HL-60/S4 (cell line): Measurements from ENCODE around the gene CCS.
"Not testable (repeated sequence)": the region's sequence is repeated elsewhere in the genome, so short reads cannot be mapped to it uniquely, and the experiment has no call there.

Source experiments
- in situ Hi-C: fragments of 300-500 bp; cut with MboI; formaldehyde crosslinking; loops from 2 replicates; pipeline ENCODE4 v1.14.3; 2022; ENCODE audit warnings: low sequenced_read_pairs

CCS gene

DNA sequence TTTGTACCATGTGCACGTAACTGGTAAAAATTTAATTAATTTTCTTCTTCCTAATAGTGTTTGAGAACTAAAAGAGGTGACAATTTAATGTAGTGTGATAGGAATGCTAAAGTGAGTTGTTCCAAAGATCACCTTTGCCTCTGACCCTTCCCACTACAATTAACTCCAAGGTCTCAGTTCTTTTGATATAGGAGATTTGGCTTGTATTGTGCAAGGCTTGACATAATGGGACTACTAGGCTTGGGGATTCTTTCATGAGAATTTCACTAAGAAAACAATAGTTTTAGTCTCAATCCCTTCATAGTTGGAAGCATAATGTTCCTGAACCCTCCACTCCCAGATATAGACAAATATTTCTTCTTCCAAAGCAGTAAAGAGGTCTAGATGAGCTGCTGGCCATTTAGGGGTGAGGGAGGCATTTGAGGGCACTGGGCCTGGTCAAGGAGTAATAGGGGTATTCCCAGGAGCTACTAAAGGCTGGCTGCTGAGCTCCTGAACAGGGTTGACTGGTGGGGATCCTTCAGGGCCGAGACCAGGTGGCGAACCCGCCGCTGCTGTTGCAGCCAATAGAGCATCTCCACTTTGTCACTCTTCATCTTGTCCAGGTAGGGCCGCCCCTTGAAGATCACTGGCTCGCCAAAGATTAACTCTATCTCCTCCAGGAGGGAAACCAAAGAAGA, 2.8 kb upstream of the CCS start:
- in situ Hi-C loops, result no loop called here

DNA sequence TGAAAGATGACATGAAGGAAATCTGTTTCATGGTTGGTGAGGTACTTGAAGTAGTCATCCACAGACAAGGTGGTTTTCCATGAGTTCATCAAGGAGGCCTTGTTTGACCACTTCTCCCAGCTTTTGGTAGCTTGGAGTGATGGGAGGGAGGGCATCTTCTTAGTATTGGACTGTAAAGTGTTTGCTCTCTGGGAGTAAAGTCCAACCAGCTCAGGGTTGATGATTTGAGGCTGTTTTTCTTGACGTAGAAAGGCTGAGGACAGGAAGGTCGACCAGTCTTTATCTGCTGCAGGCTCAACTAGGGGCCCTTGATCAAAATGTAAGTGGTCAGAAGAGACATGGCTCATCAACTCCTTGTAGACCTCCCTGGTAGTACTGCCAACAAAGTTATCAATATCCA, 1.8 kb upstream of the CCS start:
- in situ Hi-C loops, result no loop called here

DNA sequence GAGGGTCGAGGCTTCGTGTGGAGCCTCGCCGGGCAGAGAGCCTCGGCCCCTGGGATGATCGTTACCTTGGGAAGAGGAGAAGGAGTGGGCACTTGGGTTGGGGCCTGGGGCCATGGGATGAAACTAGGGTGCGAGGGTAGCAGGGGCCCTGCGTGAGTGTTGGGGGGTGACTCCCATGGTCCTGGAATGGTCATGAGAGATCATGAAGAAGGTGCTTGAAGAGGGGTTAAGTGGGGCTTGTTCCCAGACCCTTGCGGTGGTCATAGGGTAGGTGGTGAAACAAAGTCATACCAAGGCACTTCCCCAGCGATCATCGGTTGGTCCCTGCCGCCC, 284 bp downstream of the CCS start:
- in situ Hi-C loops, result no loop called here

DNA sequence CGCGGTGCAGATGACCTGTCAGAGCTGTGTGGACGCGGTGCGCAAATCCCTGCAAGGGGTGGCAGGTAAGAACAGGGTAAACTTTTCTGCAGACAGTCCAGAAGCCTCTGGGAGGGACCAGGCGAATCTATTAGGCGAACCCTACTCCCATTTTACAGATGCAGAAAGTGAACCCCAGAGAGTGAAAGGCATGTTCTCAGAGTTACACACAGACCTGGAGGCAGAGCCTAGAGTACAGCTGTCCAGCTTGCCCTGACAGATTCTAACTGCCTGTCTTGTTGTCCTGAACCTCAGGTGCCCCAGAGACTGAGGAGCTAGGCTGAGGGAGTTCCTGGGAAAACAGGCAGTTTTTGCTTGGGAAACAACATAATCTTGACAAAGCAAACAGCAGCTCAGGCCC, 665 bp downstream of the CCS start:
- in situ Hi-C loops, result no loop called here

DNA sequence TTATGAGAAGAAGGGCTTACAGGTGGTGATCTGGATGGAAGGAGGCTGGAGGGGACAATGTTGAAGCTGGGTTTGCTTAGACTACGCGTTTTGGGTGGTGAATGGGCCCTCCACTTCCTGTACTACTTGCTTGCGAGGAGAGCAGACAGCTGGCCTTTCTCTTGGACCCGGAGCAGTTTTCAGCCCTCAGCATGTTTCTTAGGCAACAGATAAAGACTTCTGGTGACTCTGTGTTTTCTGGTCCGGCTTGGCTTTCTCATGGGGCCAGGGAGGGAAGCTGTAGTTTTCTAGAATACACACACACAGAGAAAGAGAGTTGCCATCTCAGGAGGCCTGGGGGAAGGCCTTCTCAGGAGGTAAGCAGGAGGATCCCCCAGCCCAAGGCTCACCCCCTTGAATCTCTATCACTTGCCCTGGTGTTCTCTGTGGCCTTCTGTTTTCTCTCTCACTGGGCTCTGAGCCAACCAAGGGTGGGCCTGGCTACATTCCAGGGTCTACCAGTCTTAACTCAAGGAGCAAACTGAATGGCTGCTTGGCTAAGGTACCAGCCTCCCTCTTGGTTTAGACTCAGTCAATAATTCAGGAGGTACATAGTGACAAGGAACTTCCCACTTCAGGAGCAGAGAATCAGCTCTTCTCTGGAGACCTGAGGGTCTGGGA, 2.4 kb downstream of the CCS start:
- in situ Hi-C loops, result no loop called here

DNA sequence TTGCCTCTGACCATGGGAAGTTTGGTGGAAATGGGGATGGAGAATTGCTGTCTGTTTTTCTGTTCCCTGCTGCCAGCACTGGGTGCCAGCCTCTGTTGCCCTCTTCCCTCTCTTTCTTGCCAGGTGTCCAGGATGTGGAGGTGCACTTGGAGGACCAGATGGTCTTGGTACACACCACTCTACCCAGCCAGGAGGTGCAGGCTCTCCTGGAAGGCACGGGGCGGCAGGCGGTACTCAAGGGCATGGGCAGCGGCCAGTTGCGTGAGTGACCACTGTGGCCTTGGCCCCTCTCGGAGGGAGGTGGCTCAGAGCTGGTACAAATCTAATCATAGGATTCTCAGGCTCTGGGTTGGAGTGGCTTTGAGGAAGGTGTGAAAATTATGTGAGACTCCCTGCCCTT, 6.0 kb downstream of the CCS start:
- in situ Hi-C loops, result no loop called here

DNA sequence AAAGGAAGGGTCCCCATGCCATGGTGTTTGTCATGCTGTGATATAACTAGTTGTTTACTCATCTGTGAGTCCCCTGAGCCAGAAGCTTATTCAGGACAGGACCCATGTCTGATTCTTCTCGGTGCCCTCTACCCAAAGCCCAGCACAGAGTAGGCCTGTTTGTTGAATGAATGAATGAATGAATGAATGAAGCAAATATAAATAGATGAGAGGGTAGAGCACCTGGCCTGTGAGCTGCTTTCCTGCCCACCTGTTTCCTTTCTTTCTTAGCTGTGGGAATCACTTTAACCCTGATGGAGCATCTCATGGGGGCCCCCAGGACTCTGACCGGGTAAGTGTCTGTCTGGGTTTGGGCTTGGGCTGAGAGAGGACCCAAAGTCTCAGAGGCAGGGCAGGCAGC, 7.2 kb downstream of the CCS start:
- in situ Hi-C loops, result no loop called here

DNA sequence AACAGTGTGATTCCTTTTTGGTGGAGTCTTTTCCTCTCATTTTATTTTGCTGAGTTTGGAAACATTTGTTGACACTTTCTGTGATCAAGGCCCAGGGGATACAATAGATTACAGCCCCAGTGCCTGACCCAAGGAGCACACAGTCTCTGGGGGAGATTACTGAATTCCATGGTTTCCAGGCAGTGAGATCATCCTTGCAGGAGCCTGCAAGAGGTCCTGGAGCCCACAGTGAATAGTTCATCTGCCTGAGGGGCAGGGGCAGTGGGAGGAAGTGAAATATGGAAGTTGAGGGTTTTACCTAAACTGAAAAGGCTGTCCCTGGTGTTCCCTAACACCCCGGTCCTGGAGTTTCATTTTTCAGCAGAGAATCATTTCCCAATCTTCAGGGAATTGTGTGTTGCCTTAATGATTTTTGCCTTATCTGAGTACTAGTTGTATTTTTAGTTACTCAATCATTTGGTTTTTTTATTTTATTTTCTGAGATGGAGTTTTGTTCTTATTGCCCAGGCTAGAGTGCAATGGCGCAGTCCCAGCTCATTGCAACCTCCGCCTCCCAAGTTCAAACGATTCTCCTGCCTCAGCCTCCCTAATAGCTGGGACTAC, 7.7 kb downstream of the CCS start:
- in situ Hi-C loops, result no loop called here

DNA sequence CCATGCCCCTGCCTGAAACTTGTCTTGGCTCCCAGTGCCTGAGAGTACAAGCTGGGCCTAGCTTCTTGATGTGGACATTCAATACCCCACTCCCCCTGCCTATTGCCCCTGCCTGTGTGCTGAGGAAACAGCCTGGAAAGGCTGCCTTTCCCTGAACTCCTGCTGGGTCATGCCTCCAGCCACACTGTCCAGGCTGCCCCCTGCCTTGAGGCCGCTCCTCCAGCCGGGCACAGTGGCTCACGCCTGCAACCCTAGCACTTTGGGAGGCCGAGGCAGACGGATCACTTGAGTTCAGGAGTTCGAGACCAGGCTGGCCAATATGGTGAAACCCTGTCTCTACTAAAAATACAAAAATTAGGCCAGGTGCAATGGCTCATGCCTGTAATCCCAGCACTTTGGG, 10.1 kb downstream of the CCS start:
- in situ Hi-C loops, result no loop called here

DNA sequence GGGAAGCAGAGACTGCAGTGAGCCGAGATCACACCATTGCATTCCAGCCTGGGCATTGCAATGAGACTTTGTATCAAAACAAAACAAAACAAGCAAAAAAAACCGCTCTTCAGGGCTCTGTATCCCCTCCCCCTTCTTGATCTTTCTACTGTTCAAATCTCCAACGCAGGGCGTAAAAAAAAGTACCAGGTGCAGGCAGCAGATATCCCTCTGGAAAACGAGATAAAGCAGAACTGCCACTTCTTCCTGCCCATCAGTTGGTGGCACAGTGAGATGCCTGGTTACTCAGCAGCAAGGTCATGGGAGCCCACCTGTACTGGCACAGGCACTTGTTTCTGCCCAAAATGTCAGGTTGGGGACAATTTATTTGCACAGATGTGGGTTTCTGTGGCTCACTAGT, 11.2 kb downstream of the CCS start:
- in situ Hi-C loops, result no loop called here

DNA sequence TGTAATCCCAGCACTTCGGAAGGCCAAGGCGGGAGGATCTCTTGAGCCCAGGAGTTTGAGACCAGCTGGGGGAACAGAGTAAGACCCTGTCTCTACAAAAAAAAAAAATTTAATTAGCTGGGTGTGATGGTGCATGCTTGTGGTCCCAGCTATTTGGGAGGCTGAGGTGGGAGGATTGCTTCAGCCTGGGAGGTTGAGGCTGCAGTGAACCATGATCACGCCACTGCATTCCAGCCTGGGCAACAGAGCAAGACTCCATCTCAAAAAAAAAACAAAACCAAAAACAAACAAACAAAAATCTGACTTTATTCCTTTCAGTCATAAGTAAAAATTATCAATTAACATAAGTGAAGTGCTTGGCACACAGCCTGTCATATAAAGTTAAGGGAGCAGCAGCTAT, 13.6 kb downstream of the CCS start:
- in situ Hi-C loops, result not testable (repeated sequence)

DNA sequence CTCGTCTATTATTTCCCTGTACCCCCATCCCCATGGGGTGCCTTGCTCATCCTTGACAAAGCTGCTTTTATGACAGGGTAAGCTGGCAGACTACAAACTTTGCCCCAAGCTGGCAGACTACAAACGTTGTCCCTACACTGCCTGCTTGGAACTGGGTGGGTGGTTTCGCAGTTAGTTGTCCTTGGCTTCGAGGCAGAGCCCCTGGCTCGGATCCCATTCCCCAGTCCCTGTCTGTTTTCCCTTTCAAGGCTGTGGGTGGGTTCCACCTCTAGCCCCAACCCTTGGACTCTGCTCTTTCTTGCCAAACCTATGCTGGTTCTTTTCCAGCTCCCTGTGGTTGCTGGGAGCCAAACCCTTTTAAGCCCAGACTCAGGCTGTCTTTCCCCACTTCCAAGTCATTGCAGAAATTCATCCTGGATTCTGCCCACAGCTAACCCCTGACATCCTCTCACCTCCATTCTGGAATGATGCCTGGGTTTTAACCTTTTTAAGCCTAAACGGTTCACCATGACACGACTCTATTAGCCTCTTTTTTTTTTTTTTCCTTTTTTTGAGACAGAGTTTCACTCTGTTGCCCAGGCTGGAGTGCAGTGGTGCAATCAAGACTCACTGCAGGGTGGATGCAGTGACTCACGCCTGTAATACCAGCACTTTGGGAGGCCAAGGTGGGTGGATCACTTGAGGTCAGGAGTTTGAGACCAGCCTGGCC, 14.3 kb downstream of the CCS start:
- in situ Hi-C loops, result no loop called here

DNA sequence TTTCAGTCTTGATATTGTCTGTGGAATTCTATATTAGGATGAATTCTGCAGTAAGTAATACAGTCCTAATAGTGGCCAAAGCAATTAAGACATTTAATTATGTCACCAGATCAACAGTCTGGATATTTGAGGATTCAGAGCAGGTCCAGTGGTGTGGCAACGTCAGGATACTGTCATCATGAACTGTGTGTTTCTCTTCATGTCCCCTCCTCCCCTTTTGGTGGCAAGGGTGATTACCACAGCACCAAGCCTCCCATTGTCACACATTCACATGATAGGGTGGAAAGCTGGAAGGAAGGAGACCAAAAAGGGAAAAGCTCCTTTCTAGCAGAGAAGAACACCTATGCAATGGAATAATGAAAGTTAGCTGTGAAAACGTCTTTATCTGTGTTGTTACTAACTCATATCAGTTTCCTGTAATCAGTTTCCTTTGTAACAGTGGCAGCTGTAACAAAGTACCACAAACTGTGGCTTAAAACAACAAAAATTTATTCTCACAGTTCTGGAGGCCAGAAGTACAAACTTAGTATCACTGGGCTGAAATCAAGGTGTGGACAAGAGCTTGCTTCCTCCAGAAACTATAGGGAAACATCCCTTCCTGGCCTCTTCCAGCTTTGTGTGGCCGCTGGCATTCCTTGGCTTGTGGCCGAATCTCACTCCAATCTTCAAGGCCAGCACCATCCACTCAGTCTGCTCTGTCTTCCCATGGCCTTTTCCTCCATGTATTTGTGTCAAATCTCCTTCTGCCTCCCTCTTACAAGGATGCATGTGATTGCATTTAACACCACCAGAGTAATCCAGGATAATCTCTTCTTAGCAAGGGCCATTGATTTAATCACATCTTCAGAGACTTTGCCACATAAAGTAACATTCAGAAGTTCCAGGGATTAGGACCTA, 17.0 kb downstream of the CCS start:
- in situ Hi-C loops, result no loop called here

DNA sequence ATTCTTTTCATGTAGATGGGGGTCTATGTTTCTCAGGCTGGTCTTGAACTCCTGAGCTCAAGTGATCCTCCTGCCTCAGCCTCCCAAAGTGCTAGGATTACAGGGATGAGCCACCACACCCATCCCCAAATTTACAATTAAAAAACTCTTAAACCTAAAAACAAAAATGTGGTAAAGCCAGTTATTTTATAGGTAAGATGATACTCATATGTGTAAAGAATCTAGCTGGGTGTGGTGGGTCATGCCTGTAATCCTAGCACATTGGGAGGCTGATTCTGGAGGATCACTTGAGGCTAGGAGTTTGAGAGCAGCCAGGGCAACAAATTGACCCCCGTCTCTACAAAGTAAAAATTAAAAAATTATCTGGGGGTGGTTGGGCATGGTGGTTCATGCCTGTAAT, 19.5 kb downstream of the CCS start:
- in situ Hi-C loops, result no loop called here

DNA sequence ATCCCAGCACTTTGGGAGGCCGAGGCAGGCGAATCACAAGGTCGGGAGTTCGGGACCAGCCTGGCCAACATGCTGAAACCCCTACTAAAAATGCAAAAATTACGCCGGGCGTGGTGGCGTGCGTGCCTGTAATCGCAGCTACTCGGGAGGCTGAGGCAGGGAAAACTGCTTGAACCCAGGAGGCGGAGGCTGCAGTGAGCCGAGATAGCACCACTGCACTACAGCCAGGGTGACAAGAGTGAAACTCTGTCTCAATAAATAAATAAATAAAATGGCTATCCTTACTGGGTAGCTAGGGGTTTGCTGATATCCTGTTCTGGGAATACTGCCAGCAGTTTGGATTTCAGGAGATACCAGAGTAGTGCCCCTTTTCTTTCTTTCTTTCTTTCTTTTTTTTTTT, 21.1 kb downstream of the CCS start:
- in situ Hi-C loops, result no loop called here

DNA sequence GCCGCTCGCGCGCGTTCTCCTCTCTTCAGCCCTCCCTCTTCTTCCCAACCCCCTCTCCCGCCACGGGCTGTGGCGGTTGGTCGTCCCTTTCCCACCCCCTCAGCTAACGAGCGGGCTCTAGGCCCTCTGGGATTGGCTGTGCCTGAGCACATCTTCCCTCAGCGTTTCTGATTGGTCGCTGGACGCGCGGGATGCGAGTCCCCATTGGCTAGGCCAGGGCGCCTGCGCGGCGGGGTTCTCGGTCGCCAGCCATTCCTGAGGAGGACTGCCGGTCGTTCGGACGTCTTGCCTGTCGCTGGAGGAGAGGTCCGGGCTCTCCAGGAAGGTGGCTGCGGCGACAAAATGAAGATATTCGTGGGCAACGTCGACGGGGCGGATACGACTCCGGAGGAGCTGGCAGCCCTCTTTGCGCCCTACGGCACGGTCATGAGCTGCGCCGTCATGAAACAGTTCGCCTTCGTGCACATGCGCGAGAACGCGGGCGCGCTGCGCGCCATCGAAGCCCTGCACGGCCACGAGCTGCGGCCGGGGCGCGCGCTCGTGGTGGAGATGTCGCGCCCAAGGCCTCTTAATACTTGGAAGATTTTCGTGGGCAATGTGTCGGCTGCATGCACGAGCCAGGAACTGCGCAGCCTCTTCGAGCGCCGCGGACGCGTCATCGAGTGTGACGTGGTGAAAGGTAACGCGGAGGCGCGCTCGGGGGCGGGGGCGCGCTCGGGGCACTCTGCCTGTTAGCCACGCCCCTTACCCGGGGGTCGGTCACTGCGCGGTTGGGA, 23.6 kb downstream of the CCS start, which contains the start of gene RBM14:
TSS of gene RBM14 (plus strand) at position 252 of the 776 bp plus-strand sequence. CDS start at position 343, 91 bp downstream.
- in situ Hi-C loops, result no loop called here

DNA sequence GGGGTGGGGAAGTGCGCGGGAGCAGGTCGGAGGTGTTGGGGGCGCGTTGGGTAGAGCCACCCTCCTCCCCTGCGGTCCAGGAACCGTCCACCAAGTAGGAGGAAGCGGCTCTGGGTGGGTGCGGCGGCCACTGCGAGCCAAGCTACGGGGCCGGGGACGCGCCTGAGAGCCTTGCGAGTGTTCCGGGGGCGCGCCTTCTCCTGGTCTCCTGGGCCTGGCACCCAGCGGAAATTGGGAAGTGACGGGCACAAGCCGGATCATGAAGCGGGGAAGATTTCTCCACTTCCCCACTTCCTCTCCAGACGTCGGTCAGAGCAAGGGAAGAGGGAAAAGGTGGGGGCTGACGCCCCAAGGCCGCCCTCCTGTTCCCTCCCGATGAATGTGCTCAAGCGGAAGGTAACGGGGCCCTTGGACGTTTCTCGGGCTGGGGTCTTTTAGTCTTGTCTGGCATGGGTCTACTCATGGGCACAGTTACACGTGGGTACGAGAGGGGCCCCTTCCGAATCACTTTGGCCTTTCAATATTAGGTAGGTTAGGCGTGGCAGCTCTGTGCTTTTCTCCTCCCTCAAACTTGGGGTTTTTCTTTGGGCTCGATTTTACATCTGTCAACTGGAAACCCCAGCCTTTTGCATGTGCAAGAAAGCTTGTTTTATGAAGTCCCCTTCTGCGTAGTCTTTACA, 24.3 kb downstream of the CCS start:
- in situ Hi-C loops, result no loop called here

DNA sequence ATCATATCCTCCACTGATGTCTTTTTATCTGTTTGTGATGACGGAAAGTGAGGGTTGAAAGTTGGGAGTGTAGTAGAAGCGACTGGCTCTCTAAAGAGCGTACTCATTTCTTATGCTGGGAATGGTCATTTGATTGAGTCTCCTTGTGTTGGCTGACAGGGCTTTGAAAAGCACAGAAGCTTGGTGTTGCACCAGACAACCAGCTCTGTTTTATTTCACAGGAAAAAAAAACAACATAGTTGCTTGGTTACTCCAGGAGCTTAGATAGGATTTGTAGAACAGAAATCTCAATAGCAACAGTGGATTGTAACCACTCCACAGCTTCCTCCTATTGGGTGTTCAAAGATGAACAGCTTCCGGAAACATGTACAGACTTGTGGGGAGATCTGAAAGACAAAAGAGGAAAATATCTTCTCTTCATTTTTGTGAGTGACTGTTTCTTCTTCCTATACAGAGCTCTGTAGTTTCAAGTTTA, 26.1 kb downstream of the CCS start:
- in situ Hi-C loops, result no loop called here

DNA sequence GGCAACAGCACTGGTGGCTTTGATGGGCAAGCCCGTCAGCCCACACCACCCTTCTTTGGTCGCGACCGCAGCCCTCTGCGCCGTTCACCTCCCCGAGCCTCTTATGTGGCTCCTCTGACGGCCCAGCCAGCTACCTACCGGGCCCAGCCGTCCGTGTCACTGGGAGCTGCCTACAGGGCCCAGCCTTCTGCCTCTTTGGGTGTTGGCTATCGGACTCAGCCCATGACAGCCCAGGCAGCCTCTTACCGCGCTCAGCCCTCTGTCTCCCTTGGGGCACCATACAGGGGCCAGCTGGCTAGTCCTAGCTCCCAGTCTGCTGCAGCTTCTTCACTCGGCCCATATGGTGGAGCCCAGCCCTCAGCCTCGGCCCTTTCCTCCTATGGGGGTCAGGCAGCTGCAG, 31.5 kb downstream of the CCS start:
- in situ Hi-C loops, result no loop called here
